Adrenal gland (tissue), 5 donors: ENCODE data around the gene FLNC.

Experiments
- POLR2A ChIP-seq, 2 donors: fragments of 450-650 bp; IDR thresholded peaks; one replicate each; pipeline ENCODE4 v1.6.1; 2017; ENCODE audit warnings: antibody characterized with exemption in 2 of 2, mild to moderate bottlenecking in 2 of 2, moderate library complexity in 1 of 2
- TF ChIP-seq, protein P1 (sequence below), 6 experiments: fragments of 450-650 bp in 4 of 6; fragments of 200-600 bp in 2 of 6; sonication (generic) in 1 of 6; IDR thresholded peaks; 1 replicate in 5 of 6; 2 replicates in 1 of 6; pipeline versions ENCODE4 v1.5.1 to v1.8.0; 2016 to 2021; ENCODE audit warnings: antibody characterized with exemption in 6 of 6, mild to moderate bottlenecking in 2 of 6, moderate library complexity in 1 of 6
- donor health status: DM: no; HTN: no; CAD: no.

DNA sequence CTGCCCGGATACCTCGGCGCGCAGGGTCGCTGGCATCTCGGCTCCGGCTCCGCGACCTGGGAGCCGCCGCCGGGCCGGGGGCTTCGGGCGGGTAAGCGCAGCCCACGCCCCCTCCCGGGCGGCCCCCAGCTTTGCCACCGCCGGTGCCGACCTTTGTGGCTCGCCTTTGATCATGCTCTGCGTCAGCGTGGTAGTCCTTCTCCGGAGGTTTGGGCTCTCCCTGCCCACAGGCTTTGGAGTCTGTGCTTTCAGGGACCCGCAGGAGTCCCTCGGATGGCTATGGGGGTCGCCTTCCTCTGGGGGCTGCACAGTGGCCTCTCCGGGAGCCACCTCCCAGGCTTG, 39.7 kb downstream of the FLNC start:
- TF ChIP-seq, protein P1, sequence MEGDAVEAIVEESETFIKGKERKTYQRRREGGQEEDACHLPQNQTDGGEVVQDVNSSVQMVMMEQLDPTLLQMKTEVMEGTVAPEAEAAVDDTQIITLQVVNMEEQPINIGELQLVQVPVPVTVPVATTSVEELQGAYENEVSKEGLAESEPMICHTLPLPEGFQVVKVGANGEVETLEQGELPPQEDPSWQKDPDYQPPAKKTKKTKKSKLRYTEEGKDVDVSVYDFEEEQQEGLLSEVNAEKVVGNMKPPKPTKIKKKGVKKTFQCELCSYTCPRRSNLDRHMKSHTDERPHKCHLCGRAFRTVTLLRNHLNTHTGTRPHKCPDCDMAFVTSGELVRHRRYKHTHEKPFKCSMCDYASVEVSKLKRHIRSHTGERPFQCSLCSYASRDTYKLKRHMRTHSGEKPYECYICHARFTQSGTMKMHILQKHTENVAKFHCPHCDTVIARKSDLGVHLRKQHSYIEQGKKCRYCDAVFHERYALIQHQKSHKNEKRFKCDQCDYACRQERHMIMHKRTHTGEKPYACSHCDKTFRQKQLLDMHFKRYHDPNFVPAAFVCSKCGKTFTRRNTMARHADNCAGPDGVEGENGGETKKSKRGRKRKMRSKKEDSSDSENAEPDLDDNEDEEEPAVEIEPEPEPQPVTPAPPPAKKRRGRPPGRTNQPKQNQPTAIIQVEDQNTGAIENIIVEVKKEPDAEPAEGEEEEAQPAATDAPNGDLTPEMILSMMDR (IDR thresholded peaks at IDR 0.05), result no peak
- TF ChIP-seq POLR2A (IDR thresholded peaks at IDR 0.05), result no peak
